ENCODE measurements around the gene IGLL5.

IGLL5 gene

DNA sequence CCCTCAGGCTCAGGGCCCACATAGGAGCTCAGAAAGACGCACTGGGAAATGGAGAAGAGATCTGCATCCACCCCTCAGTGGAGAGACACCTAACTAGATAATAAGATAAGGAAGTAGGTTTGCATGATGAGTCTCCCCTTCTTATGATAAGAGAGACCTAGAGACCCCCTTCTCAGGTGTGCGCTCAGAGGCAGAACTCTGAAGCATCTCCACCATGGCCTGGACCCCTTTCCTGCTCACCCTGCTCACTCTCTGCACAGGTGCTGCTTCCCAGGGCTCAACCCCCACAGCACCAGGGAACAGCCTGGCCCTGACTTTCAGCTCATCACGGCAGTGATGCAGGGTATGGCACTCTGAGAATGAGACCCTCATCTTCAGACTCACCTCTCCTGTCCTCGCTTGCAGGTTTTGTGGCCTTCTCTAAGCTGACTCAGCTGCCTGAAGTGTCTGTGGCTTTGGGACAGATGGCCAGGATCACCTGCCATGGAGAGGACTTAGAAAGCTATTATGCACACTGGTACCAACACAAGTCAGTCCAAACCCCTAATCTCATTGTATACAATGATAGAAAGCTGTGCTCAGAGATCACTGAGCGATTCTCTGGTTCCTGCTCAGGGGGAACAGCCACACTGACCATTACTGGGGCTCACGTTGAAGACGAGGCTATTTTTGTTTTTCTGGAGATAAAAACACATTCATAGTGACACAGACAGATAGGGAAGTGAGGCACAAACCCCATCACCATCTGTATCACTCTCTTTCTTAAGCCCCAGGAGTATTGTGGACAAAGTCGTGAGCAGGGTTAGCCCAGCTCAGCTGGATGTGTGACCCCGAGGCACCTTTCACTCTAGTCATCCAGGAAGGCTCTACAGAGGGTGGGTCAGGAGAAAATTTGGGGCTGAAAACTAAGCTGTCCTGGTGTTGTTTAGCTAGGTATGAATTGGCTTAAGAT lies 29.7 kb upstream of the IGLL5 start:
- DNase-seq (ENCODE audit: low read depth, low spot score): no peak
- ChIA-PET CTCF (interaction anchor here (0.7 to 5.1 kb wide), 7 partner anchors 8 to 271 kb away, joined by 3 to 44 read pairs (median 4); no protein-coding TSS in a partner anchor), POLR2A (no interaction called here)
- no peak overlapping the region for H3K4me3 ChIP-seq (ENCODE audit: low read depth, low read length)
- TF ChIP-seq, protein P1, sequence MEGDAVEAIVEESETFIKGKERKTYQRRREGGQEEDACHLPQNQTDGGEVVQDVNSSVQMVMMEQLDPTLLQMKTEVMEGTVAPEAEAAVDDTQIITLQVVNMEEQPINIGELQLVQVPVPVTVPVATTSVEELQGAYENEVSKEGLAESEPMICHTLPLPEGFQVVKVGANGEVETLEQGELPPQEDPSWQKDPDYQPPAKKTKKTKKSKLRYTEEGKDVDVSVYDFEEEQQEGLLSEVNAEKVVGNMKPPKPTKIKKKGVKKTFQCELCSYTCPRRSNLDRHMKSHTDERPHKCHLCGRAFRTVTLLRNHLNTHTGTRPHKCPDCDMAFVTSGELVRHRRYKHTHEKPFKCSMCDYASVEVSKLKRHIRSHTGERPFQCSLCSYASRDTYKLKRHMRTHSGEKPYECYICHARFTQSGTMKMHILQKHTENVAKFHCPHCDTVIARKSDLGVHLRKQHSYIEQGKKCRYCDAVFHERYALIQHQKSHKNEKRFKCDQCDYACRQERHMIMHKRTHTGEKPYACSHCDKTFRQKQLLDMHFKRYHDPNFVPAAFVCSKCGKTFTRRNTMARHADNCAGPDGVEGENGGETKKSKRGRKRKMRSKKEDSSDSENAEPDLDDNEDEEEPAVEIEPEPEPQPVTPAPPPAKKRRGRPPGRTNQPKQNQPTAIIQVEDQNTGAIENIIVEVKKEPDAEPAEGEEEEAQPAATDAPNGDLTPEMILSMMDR (IDR thresholded peaks at IDR 0.05; ENCODE audit: insufficient read depth, low read length, missing control alignments): no peak

GRCh38 chr22:22858559-22858937 lies 29.1 kb upstream of the IGLL5 start:
- no peak overlapping the region for H3K4me3 ChIP-seq (ENCODE audit: low read depth, low read length)
- no peak for DNase-seq (ENCODE audit: low read depth, low spot score)
- TF ChIP-seq, protein P1 (IDR thresholded peaks at IDR 0.05; ENCODE audit: insufficient read depth, low read length, missing control alignments): no peak
- CTCF ChIA-PET: interaction anchor here (1.0 to 5.1 kb wide), 4 partner anchors 9 to 271 kb away, joined by 3 to 44 read pairs (median 5); no protein-coding TSS in a partner anchor
- POLR2A ChIA-PET: no interaction called here

DNA sequence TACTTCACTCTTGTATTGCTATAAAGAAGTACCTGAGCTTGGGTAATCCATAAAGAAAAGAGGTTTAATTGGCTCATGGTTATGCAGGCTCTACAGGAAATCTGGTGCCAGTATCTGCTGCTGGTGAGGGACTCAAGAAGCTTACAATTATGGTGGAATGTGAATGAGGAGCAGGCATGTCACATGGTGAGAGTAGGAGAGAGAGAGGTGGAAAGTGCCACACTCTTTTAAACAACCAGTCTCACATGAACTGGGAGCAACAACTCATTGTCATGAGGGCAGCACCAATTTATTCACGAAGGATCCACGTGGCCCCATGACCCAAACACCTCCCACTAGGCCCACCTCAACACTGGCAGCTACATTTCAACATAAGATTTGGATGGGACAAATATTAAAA lies 24.6 kb upstream of the IGLL5 start:
- ChIA-PET POLR2A (no interaction called here), CTCF (interaction anchor here (1.5 kb wide), 1 partner anchor 13 kb away, joined by 3 read pairs; no protein-coding TSS in a partner anchor)
- no peak for DNase-seq (ENCODE audit: low read depth, low spot score)
- TF ChIP-seq, protein P1 (IDR thresholded peaks at IDR 0.05; ENCODE audit: insufficient read depth, low read length, missing control alignments): no peak
- no peak overlapping the region for H3K4me3 ChIP-seq (ENCODE audit: low read depth, low read length)

DNA sequence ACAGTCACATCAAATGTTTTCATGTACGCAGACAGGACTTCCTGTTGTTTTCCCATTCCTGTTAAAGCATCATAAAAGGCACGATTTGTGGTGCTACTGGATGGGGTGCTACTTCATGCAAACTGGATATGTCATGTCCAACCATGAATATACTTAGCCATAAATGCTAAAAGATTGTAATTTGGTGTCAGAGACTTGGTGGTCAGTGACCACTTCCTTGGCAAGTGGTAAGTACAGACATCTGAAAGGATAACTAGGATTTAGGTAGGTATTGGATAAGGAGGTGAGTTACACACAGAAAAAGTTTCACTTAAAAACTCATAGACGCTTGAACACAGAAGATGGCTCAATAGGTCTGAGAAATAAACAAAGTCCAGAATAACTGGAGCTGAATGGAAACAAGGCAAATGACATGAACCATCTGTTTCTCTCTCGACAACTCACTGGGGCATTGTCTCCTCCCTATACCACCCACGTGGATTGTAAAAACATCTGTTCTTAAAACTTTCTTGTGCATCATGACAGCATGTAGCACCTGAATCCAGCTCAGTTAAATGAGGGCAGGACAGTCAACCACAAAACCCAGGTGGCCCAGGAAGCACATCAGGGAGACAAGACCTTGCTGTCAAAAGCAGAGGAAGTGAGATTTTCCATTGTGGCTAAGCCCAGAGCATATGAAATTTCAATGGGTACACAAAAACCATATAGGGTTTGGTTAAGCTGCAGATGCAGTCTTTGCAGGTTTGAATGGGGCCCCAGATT lies 22.1 kb upstream of the IGLL5 start:
- TF ChIP-seq, protein P1 (IDR thresholded peaks at IDR 0.05; ENCODE audit: insufficient read depth, low read length, missing control alignments): no peak
- DNase-seq (ENCODE audit: low read depth, low spot score): no peak
- ChIA-PET POLR2A (no interaction called here), CTCF (interaction anchor here (0.9 to 2.1 kb wide), 3 partner anchors 10 to 17 kb away, joined by 3 to 6 read pairs (median 5); no protein-coding TSS in a partner anchor)
- H3K4me3 ChIP-seq (ENCODE audit: low read depth, low read length): no peak overlapping the region

DNA sequence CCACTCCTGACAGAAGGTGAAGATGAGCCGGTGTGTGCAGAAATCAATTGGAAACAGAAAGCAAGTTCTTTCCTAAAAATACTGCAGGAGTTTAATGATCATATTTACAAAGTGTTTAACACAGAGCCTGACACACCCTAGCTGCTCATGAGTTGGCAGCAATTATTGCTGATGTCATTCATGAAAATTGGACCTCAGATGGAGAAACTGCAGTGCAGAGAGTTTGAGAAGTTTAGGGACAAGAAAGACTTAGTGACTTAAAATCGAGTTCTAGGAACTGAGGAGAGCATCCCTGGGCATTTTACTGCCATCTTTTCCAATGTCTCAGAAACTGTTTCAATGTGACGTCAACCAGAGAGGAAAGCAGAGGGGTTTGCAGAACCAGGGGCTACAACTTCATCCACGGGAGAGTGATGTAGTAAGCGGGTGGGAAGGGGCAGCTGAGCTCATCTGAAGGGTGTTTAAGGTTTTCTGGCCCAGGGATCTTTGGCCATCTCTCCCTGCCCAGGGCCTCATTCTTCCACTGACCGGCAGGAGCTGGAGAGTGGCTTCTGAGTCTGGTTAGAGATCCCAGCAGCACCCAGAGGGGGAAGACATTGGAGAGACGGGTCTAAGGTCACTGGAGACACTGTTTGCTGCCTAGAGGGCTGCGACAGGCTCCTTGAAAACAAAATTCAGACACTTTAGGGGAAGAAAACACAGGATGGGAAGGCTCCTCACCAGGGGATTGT lies 21.1 kb upstream of the IGLL5 start:
- DNase-seq (ENCODE audit: low read depth, low spot score): no peak
- POLR2A ChIA-PET: no interaction called here
- CTCF ChIA-PET: interaction anchor here (0.9 kb wide), 1 partner anchor 17 kb away, joined by 3 read pairs; no protein-coding TSS in a partner anchor
- TF ChIP-seq, protein P1 (IDR thresholded peaks at IDR 0.05; ENCODE audit: insufficient read depth, low read length, missing control alignments): no peak
- H3K4me3 ChIP-seq (ENCODE audit: low read depth, low read length): no peak overlapping the region

Measured in AG04449 (cell line).